Endothelial cell of hepatic sinusoid (primary cell): Measurements from ENCODE around the gene LCN15.

Experiments
- in situ Hi-C: cut with HindIII; loops from 2 replicates; pipeline ENCODE4 v1.10.0; 2017; ENCODE audit warnings: low sequenced_read_pairs

Gene LCN15

GRCh38 chr9:136743639-136744211, 20.6 kb downstream of the LCN15 start:
- in situ Hi-C loops = no loop called here

GRCh38 chr9:136742591-136743391, 21.5 kb downstream of the LCN15 start, which contains the start of gene LCN10:
TSS of gene LCN10 (minus strand) at chr9:136742940. CDS start at chr9:136742903, 37 bp downstream.
- in situ Hi-C loops = no loop called here

GRCh38 chr9:136741883-136742571, 22.3 kb downstream of the LCN15 start:
- in situ Hi-C loops = no loop called here

- in situ Hi-C loops = no loop called here
Observed at GRCh38 chr9:136740971-136741882, 23.1 kb downstream of the LCN15 start.

- in situ Hi-C loops = no loop called here
Observed at GRCh38 chr9:136740491-136740890, 23.8 kb downstream of the LCN15 start.

GRCh38 chr9:136740069-136740468, 24.2 kb downstream of the LCN15 start:
- in situ Hi-C loops = no loop called here

- in situ Hi-C loops = no loop called here
Observed at GRCh38 chr9:136739509-136739908, 24.8 kb downstream of the LCN15 start.

GRCh38 chr9:136738960-136739359, 25.4 kb downstream of the LCN15 start:
- in situ Hi-C loops = no loop called here

GRCh38 chr9:136735812-136736480, 28.4 kb downstream of the LCN15 start:
- in situ Hi-C loops = no loop called here

GRCh38 chr9:136734837-136735496, 29.4 kb downstream of the LCN15 start:
- in situ Hi-C loops = no loop called here

GRCh38 chr9:136733611-136734010, 30.7 kb downstream of the LCN15 start:
- in situ Hi-C loops = no loop called here

- in situ Hi-C loops = no loop called here
Observed at GRCh38 chr9:136732444-136733178, 31.7 kb downstream of the LCN15 start.

- in situ Hi-C loops = no loop called here
Observed at GRCh38 chr9:136729926-136730325, 34.4 kb downstream of the LCN15 start.

GRCh38 chr9:136729144-136729543, 35.2 kb downstream of the LCN15 start:
- in situ Hi-C loops = no loop called here

- in situ Hi-C loops = no loop called here
Observed at GRCh38 chr9:136728548-136729123, 35.7 kb downstream of the LCN15 start.

GRCh38 chr9:136728080-136728547, 36.2 kb downstream of the LCN15 start:
- in situ Hi-C loops = no loop called here

- in situ Hi-C loops = no loop called here
Observed at GRCh38 chr9:136726631-136727191, 37.6 kb downstream of the LCN15 start.

- in situ Hi-C loops = no loop called here
Observed at GRCh38 chr9:136726118-136726517, 38.2 kb downstream of the LCN15 start.
